PC-9 (cell line): ENCODE measurements around the gene IZUMO2.

Source experiments
- CTCF ChIP-seq: fragments of 200-600 bp; sonication (generic); conservative IDR thresholded peaks from 2 replicates; pipeline ENCODE4 v1.6.1; 2017; ENCODE audit warnings: mixed run types, antibody characterized with exemption, mild to moderate bottlenecking, moderate library complexity
- EZH2 ChIP-seq: fragments of 200-600 bp; sonication (generic); IDR thresholded peaks from 2 replicates; pipeline ENCODE4 v1.8.0; 2017; ENCODE audit warnings: antibody characterized with exemption, low read depth

- no peak for TF ChIP-seq EZH2
- no peak for TF ChIP-seq CTCF
These were observed 28.1 kb upstream of the IZUMO2 start for GRCh38 chr19:50191216-50191615.
